Cerebellar cortex (tissue), 1 donor: Measurements from ENCODE around the gene SNRNP200.

ENCODE experiments used
- DNase-seq: peaks from one replicate; pipeline ENCODE4 v3.0.0-alpha.2; 2015; ENCODE audit warnings: low spot score

SNRNP200 gene

DNA sequence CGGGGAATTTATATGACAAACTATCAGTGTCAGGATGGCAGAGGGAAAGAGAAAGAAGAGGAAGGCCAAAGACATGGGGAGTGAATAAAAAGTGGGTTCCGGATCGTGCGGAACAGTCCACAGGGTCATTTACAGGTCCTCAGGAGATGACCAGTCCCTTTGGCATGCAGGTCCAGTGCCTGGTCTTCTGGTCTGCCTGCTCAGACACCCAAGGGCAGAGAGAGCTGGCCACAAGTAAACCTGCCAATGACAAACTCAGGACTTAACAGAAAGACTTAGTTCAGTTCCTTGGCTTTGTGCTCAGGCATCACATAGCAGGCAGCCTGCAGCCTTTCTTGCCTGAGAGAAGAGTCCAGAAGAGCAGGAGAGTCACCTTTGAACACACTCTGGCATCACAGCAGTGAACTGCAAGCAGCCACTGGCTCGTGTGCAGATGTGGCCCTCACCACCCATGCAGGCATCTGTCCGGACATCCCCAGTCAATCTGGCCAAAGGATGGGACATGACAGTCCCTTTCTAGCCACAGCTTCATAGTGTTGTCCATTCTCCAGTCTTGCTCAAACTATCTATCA is 53.5 kb downstream of the SNRNP200 start:
- peak; percentile 74 for DNase-seq

GRCh38 chr2:96250188-96250587 is 55.2 kb downstream of the SNRNP200 start:
- no peak for DNase-seq

- DNase-seq: no peak
These were observed 55.7 kb downstream of the SNRNP200 start for GRCh38 chr2:96249654-96250053.

- no peak for DNase-seq
These were observed 56.7 kb downstream of the SNRNP200 start for GRCh38 chr2:96248624-96249023.

GRCh38 chr2:96247896-96248295 is 57.5 kb downstream of the SNRNP200 start:
- no peak for DNase-seq

- DNase-seq: no peak
These were observed 58.3 kb downstream of the SNRNP200 start for GRCh38 chr2:96247009-96247408.

DNA sequence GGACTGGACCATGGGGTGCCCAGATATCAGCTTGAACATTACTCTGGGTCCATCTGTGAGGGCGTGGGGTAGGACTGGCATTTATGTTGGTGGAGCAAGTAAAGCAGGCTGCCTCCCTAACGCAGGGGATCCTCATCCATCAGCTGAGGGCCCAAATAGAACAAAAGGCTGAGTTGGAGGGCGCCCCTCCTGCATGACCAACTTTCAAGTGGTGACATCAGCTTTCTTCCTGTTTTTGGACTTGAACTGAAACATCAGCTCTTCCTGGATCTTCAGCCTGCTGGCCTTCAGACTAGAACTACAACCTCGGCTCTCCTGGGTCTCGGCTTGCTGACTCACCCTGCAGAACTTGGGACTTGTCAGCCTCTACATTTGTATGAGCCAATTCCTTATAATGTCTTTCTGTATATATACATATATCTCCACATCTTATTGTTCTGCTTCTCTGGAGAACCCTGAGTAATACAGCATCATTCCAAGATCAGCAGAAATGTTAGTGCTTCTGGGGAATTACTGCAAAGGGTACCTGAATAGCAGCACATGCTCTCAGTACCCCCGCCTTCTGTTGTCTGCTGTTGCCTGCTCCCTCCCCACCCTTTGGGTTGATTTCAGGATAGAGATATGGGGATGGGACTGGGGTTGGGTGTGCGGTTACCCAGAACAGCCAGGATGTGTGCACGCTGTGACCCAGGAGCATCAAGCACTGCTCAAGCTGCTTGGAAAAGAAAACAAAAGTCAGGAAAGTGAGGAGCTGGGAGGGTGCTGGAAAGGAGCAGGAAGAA is 59.5 kb downstream of the SNRNP200 start:
- no peak for DNase-seq

DNA sequence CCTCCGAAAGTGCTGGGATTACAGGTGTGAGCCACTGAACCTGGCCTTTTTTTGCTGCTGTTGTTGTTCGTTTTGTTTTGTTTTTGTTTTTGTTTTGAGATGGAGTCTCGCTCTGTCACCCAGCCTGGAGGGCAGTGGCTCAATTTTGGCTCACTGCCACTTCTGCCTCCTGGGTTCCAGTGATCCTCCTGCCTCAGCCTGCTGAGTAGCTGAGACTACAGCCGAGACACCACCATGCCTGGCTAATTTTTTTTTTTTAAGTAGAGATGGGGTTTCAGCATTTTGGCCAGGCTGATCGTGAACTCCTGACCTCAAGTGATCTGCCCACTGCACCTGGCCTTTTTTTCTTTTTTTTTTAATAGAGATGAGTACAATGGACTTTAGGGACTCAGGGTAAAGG is 61.5 kb downstream of the SNRNP200 start:
- no peak for DNase-seq

- DNase-seq: no peak
These were observed 63.3 kb downstream of the SNRNP200 start for GRCh38 chr2:96241900-96242611.

DNA sequence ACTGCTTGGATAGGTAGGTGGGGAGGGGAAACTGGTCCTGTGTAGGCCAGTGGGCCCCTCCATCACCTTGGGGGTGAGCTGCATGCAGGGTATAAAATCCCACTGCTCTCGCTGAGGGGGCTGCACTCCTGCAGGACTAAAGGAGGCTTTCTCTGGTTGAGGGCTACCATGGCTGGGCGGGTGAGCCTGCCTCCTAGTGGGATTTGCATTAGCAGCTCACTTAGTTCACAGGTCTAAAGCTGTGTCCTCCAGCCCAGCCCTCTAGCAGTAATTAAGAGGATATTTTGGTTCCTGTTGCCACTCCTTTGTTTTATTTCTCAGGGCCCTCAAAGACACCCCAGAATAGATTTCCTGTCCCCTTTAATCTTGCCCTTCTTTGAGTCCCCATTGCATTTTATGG is 64.1 kb downstream of the SNRNP200 start:
- DNase-seq: no peak

DNA sequence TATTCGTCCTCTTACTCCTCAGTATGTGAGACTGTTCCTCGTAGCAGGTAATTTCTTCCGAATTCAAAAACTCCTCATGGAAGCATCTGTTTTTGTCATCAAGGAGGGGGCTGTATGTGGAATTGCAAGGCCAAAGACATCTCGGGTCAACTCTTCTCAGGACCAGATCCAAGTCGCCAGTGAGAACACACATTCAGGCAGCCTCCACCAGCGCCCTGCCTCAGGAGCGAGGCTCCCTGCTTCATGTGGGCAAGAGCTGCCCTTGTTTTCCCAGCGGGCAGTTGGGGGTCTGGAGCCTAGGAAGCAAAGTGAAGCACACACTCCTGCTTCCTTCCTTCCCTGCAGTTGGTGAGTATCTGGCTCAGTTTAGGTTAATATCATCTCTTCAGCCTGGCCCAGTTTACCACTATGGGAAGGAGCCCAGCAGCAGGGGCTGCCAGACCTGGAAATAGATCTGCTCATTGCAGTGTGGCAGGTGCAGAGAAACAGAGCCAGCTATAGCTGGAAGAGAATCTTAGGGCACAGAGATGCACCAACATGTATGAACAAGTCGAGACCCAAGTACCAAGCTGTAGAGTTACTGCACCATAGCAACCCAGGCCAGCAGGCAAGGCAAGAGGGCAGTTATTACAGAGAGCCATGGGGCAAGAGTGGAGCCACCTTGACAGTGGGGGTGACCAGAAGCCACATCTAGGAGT is 64.9 kb downstream of the SNRNP200 start:
- peak; percentile 94 for DNase-seq

- no peak for DNase-seq
These were observed 65.5 kb downstream of the SNRNP200 start for GRCh38 chr2:96239745-96240264.

DNA sequence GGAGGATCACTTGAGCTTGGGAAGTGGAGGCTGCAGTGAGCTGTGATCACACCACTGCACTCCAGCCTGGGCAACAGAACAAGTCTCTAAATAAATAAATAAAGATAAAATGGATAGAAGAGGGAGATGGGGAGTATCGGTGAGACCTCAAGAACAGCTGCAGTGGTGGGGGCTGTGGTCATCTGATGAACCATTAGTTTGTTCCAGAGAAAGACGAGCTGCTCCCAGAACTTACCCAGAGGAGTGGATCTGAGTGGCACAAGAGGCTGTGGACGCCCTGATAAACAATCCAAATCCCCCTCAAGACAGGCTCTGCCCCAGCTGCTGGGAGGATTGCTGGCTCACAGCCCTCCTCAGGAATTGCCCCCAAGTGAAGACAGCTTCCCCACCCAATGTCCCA is 66.3 kb downstream of the SNRNP200 start:
- DNase-seq: no peak

GRCh38 chr2:96238266-96238665 is 67.1 kb downstream of the SNRNP200 start:
- DNase-seq: no peak

DNA sequence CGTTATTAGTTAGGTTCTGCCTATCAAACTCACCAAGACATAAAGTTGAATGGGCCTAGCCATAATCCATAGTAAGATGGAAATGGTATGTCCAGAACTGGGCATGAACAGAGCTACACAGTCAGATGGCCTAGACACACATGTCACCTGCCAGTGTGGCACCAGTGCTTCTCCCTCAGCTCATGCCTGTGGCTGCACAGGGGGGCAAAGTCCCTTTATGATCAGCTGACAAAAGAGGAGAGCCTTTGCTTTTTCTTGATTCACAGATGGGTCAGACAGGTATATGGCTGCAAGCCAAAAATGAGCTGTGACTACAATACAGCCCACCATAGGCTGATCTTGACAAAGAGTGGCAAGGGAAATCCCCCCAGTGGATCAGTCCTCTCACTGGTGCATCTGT is 68.5 kb downstream of the SNRNP200 start:
- no peak for DNase-seq

DNA sequence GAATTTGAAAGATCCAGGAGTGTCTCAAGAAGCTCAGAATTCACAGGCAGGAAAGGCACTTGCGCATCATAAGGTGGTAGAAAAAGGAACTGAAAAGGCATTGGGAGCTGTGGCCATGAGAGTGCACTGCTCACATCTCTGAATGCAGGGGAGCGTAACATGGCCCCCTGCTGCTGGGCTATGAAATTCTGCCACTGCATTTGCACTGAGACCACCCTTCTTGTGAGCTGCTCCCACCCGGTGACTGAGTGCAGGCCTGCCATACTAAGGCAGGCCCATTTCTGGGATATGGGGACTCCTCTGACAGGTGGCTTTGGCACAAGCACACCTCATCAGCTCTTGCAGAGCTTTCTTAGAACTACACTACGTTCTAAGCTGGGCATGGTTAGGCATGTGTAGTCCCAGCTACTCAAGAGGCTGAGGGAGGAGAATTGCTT is 71.4 kb downstream of the SNRNP200 start:
- DNase-seq: no peak

GRCh38 chr2:96233436-96233835 is 71.9 kb downstream of the SNRNP200 start:
- DNase-seq: no peak

DNA sequence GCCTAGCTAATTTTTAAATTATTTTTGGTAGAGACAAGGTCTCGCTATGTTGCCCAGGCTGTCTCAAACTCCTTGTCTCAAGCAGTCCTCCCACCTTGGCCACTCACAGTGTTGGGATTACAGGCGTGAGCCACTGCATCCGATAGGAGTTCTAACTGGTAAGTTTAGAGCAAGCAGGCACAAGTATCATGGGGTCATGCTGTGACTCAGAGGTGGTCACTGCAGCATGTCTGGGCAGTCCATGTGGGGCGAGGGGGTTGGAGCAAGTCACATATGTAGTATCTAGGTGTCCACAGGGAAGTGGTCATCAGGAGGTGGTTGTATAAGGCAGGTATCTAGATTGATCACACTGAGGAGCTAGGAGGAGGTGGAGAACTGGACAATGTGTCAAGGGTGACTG is 74.0 kb downstream of the SNRNP200 start:
- no peak for DNase-seq

GRCh38 chr2:96225016-96225533 is 80.3 kb downstream of the SNRNP200 start:
- no peak for DNase-seq
